Measurements from ENCODE around the gene PNPO. TPM values are rescaled to one million over a fixed set of nuclear protein-coding genes. Genes with fewer than 3 reads are reported as not detected.

PNPO gene
- total RNA-seq, 1 experiment from 2014 or later: 47.5 TPM

- no peak for DNase-seq (ENCODE audit: low spot score)
Observed at GRCh38 chr17:47997586-47997985, 56.2 kb downstream of the PNPO start.

GRCh38 chr17:47998044-47998443 is 56.7 kb downstream of the PNPO start:
- DNase-seq (ENCODE audit: low spot score): no peak

Other genes with a start within 250 kb of the PNPO start
- 7.8 and 13.7 TPM in 2 replicates for gene TBKBP1, start 247.4 kb upstream of the PNPO start, total RNA-seq (2014; rRNA removed; shearing (Covaris generic))
- gene TBX21, start 208.3 kb upstream of the PNPO start, total RNA-seq (2014; rRNA removed; shearing (Covaris generic)): 0.10 TPM in 1 of 2 replicates, not detected in the other
- 1.9 and 4.4 TPM in 2 replicates for gene OSBPL7, start 119.8 kb upstream of the PNPO start, total RNA-seq (2014; rRNA removed; shearing (Covaris generic))
- gene MRPL10, start 110.0 kb upstream of the PNPO start, total RNA-seq (2014; rRNA removed; shearing (Covaris generic)): 54.8 and 69.1 TPM in 2 replicates
- gene LRRC46, start 109.9 kb upstream of the PNPO start, total RNA-seq (2014; rRNA removed; shearing (Covaris generic)): 0.27 and 0.35 TPM in 2 replicates
- 21.0 and 21.9 TPM in 2 replicates for gene SCRN2, start 100.3 kb upstream of the PNPO start, total RNA-seq (2014; rRNA removed; shearing (Covaris generic))
- 0.14 and 0.21 TPM in 2 replicates for gene SP6, start 90.4 kb upstream of the PNPO start, total RNA-seq (2014; rRNA removed; shearing (Covaris generic))
- gene SP2, start 45.3 kb upstream of the PNPO start, total RNA-seq (2014; rRNA removed; shearing (Covaris generic)): 1.0 and 1.9 TPM in 2 replicates
- gene PRR15L, start 16.3 kb downstream of the PNPO start, total RNA-seq (2014; rRNA removed; shearing (Covaris generic)): not detected in 2 replicates
- gene CDK5RAP3, start 29.5 kb downstream of the PNPO start, total RNA-seq (2014; rRNA removed; shearing (Covaris generic)): 53.4 and 57.6 TPM in 2 replicates
- gene COPZ2, start 96.2 kb downstream of the PNPO start, total RNA-seq (2014; rRNA removed; shearing (Covaris generic)): 16.9 and 17.4 TPM in 2 replicates
- 36.7 and 50.5 TPM in 2 replicates for gene NFE2L1, start 106.8 kb downstream of the PNPO start, total RNA-seq (2014; rRNA removed; shearing (Covaris generic))
- 110 and 116 TPM in 2 replicates for gene CBX1, start 159.9 kb downstream of the PNPO start, total RNA-seq (2014; rRNA removed; shearing (Covaris generic))
- gene SNX11, start 166.2 kb downstream of the PNPO start, total RNA-seq (2014; rRNA removed; shearing (Covaris generic)): 15.2 and 17.4 TPM in 2 replicates